Neuronal stem cell (in vitro differentiated cells): Measurements from ENCODE around the gene UQCC3.

Experiments
- DNase-seq: peaks from one replicate; pipeline ENCODE4 v3.0.0-alpha.2; 2013; ENCODE audit warnings: low spot score
- H2AFZ ChIP-seq: one replicate; pipeline ENCODE4 v1.6.1; 2013; ENCODE audit warnings: mild to moderate bottlenecking, low read length, inconsistent platforms
- H2AK5ac ChIP-seq: 2 replicates; pipeline ENCODE4 v1.6.1; 2013; ENCODE audit warnings: low read depth, mild to moderate bottlenecking, inconsistent platforms, low read length, moderate library complexity, mixed read lengths
- H2BK120ac ChIP-seq: 2 replicates; pipeline ENCODE4 v1.6.1; 2013; ENCODE audit warnings: low read depth, mild to moderate bottlenecking, inconsistent platforms, low read length, moderate library complexity, mixed read lengths
- H2BK12ac ChIP-seq: one replicate; pipeline ENCODE4 v1.6.1; 2013; ENCODE audit warnings: low read length, inconsistent platforms
- H2BK15ac ChIP-seq: 2 replicates; pipeline ENCODE4 v1.6.1; 2013; ENCODE audit warnings: mild to moderate bottlenecking, low read length, inconsistent platforms, mixed read lengths
- H2BK5ac ChIP-seq: one replicate; pipeline ENCODE4 v1.6.1; 2013; ENCODE audit warnings: inconsistent platforms, mild to moderate bottlenecking, low read length, moderate library complexity
- H3K14ac ChIP-seq: one replicate; pipeline ENCODE4 v1.6.1; 2013; ENCODE audit warnings: low read length, inconsistent platforms
- H3K18ac ChIP-seq: 2 replicates; pipeline ENCODE4 v1.6.1; 2013; ENCODE audit warnings: low read length, inconsistent platforms
- H3K23ac ChIP-seq: 2 replicates; pipeline ENCODE4 v1.6.1; 2013; ENCODE audit warnings: low read depth, mild to moderate bottlenecking, mixed read lengths, low read length, inconsistent platforms; ENCODE audit not compliant: poor library complexity
- H3K27ac ChIP-seq: replicated peaks from 3 replicates; pipeline ENCODE4 v1.5.1; 2013; ENCODE audit warnings: low read length, inconsistent platforms
- H3K27me3 ChIP-seq, 3 experiments: 2 replicates each; pipeline ENCODE4 v1.6.1; 2013; ENCODE audit warnings: low read length in 3 of 3, mild to moderate bottlenecking in 2 of 3, inconsistent platforms in 1 of 3, low read depth in 1 of 3, mixed read lengths in 1 of 3, moderate library complexity in 1 of 3; ENCODE audit not compliant: control insufficient read depth in 3 of 3, insufficient read depth in 3 of 3
- H3K36me3 ChIP-seq, 2 donors: replicated peaks in 1 of 2; 2 replicates each; pipeline ENCODE4 v1.6.1; 2013; ENCODE audit warnings: low read length in 2 of 2; ENCODE audit not compliant: control insufficient read depth in 2 of 2, insufficient read depth in 2 of 2
- H3K4ac ChIP-seq: 2 replicates; pipeline ENCODE4 v1.6.1; 2013; ENCODE audit warnings: inconsistent platforms, mild to moderate bottlenecking, low read length, moderate library complexity
- H3K4me1 ChIP-seq, 2 donors: 1 replicate in 1 of 2; 2 replicates in 1 of 2; pipeline ENCODE4 v1.6.1; 2013; ENCODE audit warnings: low read length in 2 of 2, low read depth in 1 of 2; ENCODE audit not compliant: control insufficient read depth in 2 of 2, insufficient read depth in 1 of 2
- H3K4me2 ChIP-seq: one replicate; pipeline ENCODE4 v1.6.1; 2013; ENCODE audit warnings: mild to moderate bottlenecking, low read length, inconsistent platforms; ENCODE audit not compliant: insufficient read depth, poor library complexity, severe bottlenecking
- H3K4me3 ChIP-seq, 2 donors: 2 replicates each; pipeline ENCODE4 v1.5.1; 2013; ENCODE audit warnings: low read length in 2 of 2, mild to moderate bottlenecking in 2 of 2, inconsistent platforms in 1 of 2, moderate library complexity in 1 of 2
- H3K79me1 ChIP-seq: one replicate; pipeline ENCODE4 v1.6.1; 2013; ENCODE audit warnings: low read depth, mild to moderate bottlenecking, inconsistent platforms, low read length, moderate library complexity
- H3K9ac ChIP-seq: one replicate; pipeline ENCODE4 v1.6.1; 2013; ENCODE audit warnings: mild to moderate bottlenecking, low read depth, low read length, inconsistent platforms; ENCODE audit not compliant: poor library complexity
- H3K9me3 ChIP-seq, 2 donors: replicated peaks in 1 of 2; 2 replicates each; pipeline versions ENCODE3 to v1.6.1; 2013; ENCODE audit warnings: low read length in 2 of 2, mild to moderate bottlenecking in 2 of 2, inconsistent platforms in 1 of 2, low read depth in 1 of 2, mixed read lengths in 1 of 2, moderate library complexity in 1 of 2; ENCODE audit not compliant: control insufficient read depth in 2 of 2, insufficient read depth in 1 of 2
- H4K8ac ChIP-seq: one replicate; pipeline ENCODE4 v1.6.1; 2013; ENCODE audit warnings: low read depth, mild to moderate bottlenecking, inconsistent platforms, low read length, moderate library complexity
- H4K91ac ChIP-seq: one replicate; pipeline ENCODE4 v1.6.1; 2013; ENCODE audit warnings: low read length, low read depth, mild to moderate bottlenecking, inconsistent platforms; ENCODE audit not compliant: poor library complexity
- WGBS, 2 donors: extraction: QIAGEN DNeasy Blood & Tissue Kit; methylation state at CpG; one replicate each; pipeline ENCODE4 v1.1.7; 2013; ENCODE audit warnings: missing lambda C conversion rate in 2 of 2, mixed read lengths in 1 of 2; ENCODE audit not compliant: insufficient read length in 2 of 2, insufficient replicate concordance in 1 of 2; ENCODE audit errors: extremely low coverage in 2 of 2; 5-methylcytosine and 5-hydroxymethylcytosine counted together

The UQCC3 gene

GRCh38 chr11:62666259-62666926, 5.1 kb upstream of the UQCC3 start:
- peak overlapping the region; percentile 13 for H3K18ac ChIP-seq
- H3K9ac ChIP-seq = peak overlapping the region; percentile 95
- H3K4me2 ChIP-seq = peak overlapping the region; percentile 93
- WGBS, 2 donors = no CpG with 5 or more reads among the region's 16 CpGs
- H3K14ac ChIP-seq = no peak overlapping the region
- H3K4me1 ChIP-seq = peaks cover 4 to 12% of the 10 kb centered on the region in 2 donors
- H2AK5ac ChIP-seq = no peak overlapping the region
- no peak overlapping the region for H3K4ac ChIP-seq
- H2BK12ac ChIP-seq = no peak overlapping the region
- no peak overlapping the region for H2BK5ac ChIP-seq
- no peaks in the 10 kb centered on the region for H3K27me3 ChIP-seq
- DNase-seq = no peak
- no peak overlapping the region for H4K91ac ChIP-seq
- H2AFZ ChIP-seq = no peak overlapping the region
- no peak overlapping the region for H2BK15ac ChIP-seq
- H3K36me3 ChIP-seq = peaks cover 16 to 42% of the 10 kb centered on the region in 2 donors
- H3K27ac ChIP-seq = no peak overlapping the region
- no peak overlapping the region for H4K8ac ChIP-seq
- H3K4me3 ChIP-seq = peak overlapping the region; percentile 84 to 98
- no peak overlapping the region for H2BK120ac ChIP-seq
- H3K23ac ChIP-seq = peak overlapping the region; percentile 59
- peaks cover 11% of the 10 kb centered on the region for H3K79me1 ChIP-seq
- no peaks in the 10 kb centered on the region for H3K9me3 ChIP-seq

GRCh38 chr11:62667460-62667859, 4.0 kb upstream of the UQCC3 start:
- Histone ChIP-seq H2BK120ac (no peak overlapping the region), H2AFZ (no peak overlapping the region), H4K91ac (no peak overlapping the region), H3K36me3 (peaks cover 14 to 31% of the 10 kb centered on the region in 2 donors), H3K27ac (no peak overlapping the region), H3K4me3 (no peak overlapping the region), H2BK12ac (no peak overlapping the region), H3K9ac (no peak overlapping the region), H3K4ac (no peak overlapping the region), H3K79me1 (peaks cover 14% of the 10 kb centered on the region), H2AK5ac (no peak overlapping the region), H3K4me1 (peaks cover 4 to 12% of the 10 kb centered on the region in 2 donors), H3K23ac (no peak overlapping the region), H3K27me3 (no peaks in the 10 kb centered on the region), H3K9me3 (no peaks in the 10 kb centered on the region), H2BK5ac (no peak overlapping the region), H2BK15ac (no peak overlapping the region), H4K8ac (no peak overlapping the region), H3K18ac (no peak overlapping the region), H3K4me2 (no peak overlapping the region), H3K14ac (no peak overlapping the region)
- no CpG with 5 or more reads among the region's 2 CpGs for WGBS, 2 donors
- DNase-seq = no peak

DNA sequence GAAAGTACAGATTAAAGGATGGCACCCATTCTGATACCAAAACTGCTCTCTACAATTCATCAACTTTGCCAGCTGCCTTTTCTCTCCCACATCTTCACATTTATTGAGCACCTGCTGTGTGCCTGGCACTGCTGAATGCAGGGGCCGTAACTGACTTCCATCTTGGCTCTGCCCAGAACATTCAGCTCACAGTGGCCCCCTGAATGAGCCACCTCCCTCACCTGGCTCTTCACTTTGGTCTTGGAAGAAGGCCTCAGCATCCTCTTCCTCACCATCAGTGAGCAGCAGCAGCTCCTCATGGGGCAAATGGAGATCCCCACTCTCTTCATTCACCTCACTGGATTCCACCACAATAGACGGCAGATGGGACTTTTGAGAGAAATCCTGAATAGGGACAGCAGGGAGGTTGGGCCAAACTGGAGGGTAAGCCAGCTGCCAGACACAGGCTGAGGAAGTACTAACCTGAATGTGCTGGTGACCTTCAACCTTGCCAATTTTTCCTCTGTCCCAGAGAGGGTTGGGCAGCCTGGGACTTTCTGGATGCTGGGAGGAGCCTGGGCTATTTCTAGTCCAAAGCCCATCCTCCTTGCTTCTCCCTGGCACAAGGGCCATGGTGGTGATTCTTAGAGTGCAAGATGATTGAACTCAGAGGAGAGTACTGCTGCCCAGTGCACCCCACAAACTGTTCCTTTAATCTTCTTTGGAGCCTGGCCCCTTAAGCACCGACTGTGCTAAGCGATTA, 1.9 kb upstream of the UQCC3 start:
- Histone ChIP-seq H2AFZ (no peak overlapping the region), H3K4me2 (no peak overlapping the region), H4K91ac (no peak overlapping the region), H2BK12ac (no peak overlapping the region), H3K4ac (no peak overlapping the region), H3K79me1 (peaks cover 14% of the 10 kb centered on the region), H3K14ac (no peak overlapping the region), H3K9ac (no peak overlapping the region), H4K8ac (no peak overlapping the region), H3K27ac (peak overlapping the region; percentile 34), H2BK5ac (no peak overlapping the region), H2BK120ac (no peak overlapping the region), H3K18ac (no peak overlapping the region), H3K4me3 (no peak overlapping the region), H2BK15ac (no peak overlapping the region), H3K9me3 (no peaks in the 10 kb centered on the region), H3K27me3 (no peaks in the 10 kb centered on the region), H2AK5ac (no peak overlapping the region), H3K23ac (no peak overlapping the region), H3K36me3 (peaks cover 15 to 43% of the 10 kb centered on the region in 2 donors), H3K4me1 (peaks cover 4 to 12% of the 10 kb centered on the region in 2 donors)
- no peak for DNase-seq
- WGBS, 2 donors = no CpG with 5 or more reads among the region's 4 CpGs

DNA sequence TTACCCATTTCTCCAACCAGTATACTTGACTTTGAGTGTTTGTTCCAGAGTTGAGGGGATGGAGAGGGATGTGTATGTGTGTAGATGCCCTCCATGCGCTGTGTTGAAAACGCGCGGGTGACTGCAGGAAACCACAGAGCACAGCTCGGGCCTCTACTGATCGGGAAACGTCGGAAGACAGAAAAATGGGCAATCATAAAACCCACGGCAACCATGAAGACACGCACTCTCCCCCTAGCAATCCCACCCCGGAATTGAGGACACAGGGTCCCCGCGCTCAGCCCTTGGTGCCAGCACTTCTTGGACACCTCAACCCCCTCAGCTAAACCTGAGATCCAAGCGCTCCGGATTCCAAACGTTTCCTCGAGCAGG, 251 bp upstream of the UQCC3 start:
- no peaks in the 10 kb centered on the region for H3K27me3 ChIP-seq
- peak overlapping the region; percentile 9 for H2BK120ac ChIP-seq
- peaks cover 8% of the 10 kb centered on the region for H3K79me1 ChIP-seq
- H3K9ac ChIP-seq = no peak overlapping the region
- H3K27ac ChIP-seq = peak overlapping the region; percentile 89
- no peak overlapping the region for H3K18ac ChIP-seq
- H2BK12ac ChIP-seq = no peak overlapping the region
- H2AK5ac ChIP-seq = no peak overlapping the region
- WGBS, 2 donors = no CpG with 5 or more reads among the region's 17 CpGs
- no peak overlapping the region for H2BK5ac ChIP-seq
- no peak overlapping the region for H3K14ac ChIP-seq
- peak overlapping the region; percentile 84 to 96 for H3K4me3 ChIP-seq
- H4K8ac ChIP-seq = no peak overlapping the region
- no peak overlapping the region for H3K4ac ChIP-seq
- no peak for DNase-seq
- H3K4me1 ChIP-seq = peaks cover 3 to 10% of the 10 kb centered on the region in 2 donors
- H3K4me2 ChIP-seq = peak overlapping the region; percentile 94
- no peak overlapping the region for H2BK15ac ChIP-seq
- no peak overlapping the region for H4K91ac ChIP-seq
- peak overlapping the region; percentile 50 for H3K23ac ChIP-seq
- H3K9me3 ChIP-seq = no peaks in the 10 kb centered on the region
- H3K36me3 ChIP-seq = peaks cover 16 to 48% of the 10 kb centered on the region in 2 donors
- peak overlapping the region; percentile 91 for H2AFZ ChIP-seq
